A549 (cell line): ENCODE measurements around the gene ANKRD13C.

Experiments
- HDAC2 ChIP-seq: fragments of 200-600 bp; sonication (generic); IDR thresholded peaks from 2 replicates; pipeline ENCODE4 v1.6.1; 2016
- NR3C1 ChIP-seq: fragments of >200 bp; sonication (Bioruptor Twin); formaldehyde crosslinking; IDR thresholded peaks from 3 replicates; pipeline ENCODE4 v1.6.1; 2017
- TF ChIP-seq, protein P1 (sequence below): fragments of >200 bp; sonication (Bioruptor Twin); formaldehyde crosslinking; IDR thresholded peaks from 3 replicates; pipeline ENCODE4 v1.5.1; 2016

DNA sequence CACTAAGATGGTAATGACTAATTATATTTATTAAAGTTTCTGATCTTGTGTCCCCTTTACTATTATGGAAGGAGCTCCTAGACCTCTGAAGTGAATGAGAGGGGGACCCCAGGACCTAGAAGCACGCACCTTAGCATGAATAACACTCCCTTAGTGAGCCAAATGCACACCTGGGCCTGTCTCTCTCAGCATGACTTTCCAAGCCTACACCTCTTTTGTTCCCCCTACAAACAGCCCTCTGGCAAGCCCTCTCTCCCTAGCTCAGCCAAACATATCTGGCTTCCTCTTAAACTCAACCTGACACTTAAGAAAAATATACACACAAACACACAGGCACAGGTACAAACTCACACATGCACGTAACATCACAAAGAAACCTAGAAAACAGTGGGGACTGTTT is 49.2 kb upstream of the ANKRD13C start:
- no peak for TF ChIP-seq NR3C1
- no peak for TF ChIP-seq HDAC2
- TF ChIP-seq, protein P1, sequence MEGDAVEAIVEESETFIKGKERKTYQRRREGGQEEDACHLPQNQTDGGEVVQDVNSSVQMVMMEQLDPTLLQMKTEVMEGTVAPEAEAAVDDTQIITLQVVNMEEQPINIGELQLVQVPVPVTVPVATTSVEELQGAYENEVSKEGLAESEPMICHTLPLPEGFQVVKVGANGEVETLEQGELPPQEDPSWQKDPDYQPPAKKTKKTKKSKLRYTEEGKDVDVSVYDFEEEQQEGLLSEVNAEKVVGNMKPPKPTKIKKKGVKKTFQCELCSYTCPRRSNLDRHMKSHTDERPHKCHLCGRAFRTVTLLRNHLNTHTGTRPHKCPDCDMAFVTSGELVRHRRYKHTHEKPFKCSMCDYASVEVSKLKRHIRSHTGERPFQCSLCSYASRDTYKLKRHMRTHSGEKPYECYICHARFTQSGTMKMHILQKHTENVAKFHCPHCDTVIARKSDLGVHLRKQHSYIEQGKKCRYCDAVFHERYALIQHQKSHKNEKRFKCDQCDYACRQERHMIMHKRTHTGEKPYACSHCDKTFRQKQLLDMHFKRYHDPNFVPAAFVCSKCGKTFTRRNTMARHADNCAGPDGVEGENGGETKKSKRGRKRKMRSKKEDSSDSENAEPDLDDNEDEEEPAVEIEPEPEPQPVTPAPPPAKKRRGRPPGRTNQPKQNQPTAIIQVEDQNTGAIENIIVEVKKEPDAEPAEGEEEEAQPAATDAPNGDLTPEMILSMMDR: no peak
